Adrenal gland (tissue), 5 donors: ENCODE measurements around the gene MAP4.

Source experiments
- CTCF ChIP-seq, 6 experiments: fragments of 450-650 bp in 4 of 6; fragments of 200-600 bp in 2 of 6; sonication (generic) in 1 of 6; IDR thresholded peaks; 1 replicate in 5 of 6; 2 replicates in 1 of 6; pipeline versions ENCODE4 v1.5.1 to v1.8.0; 2016 to 2021; ENCODE audit warnings: antibody characterized with exemption in 6 of 6, mild to moderate bottlenecking in 2 of 6, moderate library complexity in 1 of 6
- POLR2A ChIP-seq, 2 donors: fragments of 450-650 bp; IDR thresholded peaks; one replicate each; pipeline ENCODE4 v1.6.1; 2017; ENCODE audit warnings: antibody characterized with exemption in 2 of 2, mild to moderate bottlenecking in 2 of 2, moderate library complexity in 1 of 2
- donor health status: DM: no; HTN: no; CAD: no.

GRCh38 chr3:47994180-47994579 is 22.0 kb downstream of the MAP4 start:
- no peak for TF ChIP-seq CTCF (IDR thresholded peaks at IDR 0.05)
- no peak for TF ChIP-seq POLR2A (IDR thresholded peaks at IDR 0.05)
